Omental fat pad (tissue), 4 donors: ENCODE measurements around the gene FLNC. TPM values are rescaled to one million over a fixed set of nuclear protein-coding genes. Genes with fewer than 3 reads are reported as not detected.

Experiments
- ATAC-seq: fragments of 150-250 bp; one replicate; pipeline ENCODE4 v1.9.1; 2016; ENCODE audit warnings: mild to moderate bottlenecking, moderate library complexity; ENCODE audit not compliant: low FRiP score
- DNase-seq: peaks from one replicate; pipeline ENCODE4 v3.0.0-alpha.2; 2019; ENCODE audit warnings: low spot score
- total RNA-seq, 4 donors: library from RNA; depleted of rRNA; stranded (reverse); fragments of >200 nt; gene quantifications; one replicate each; pipeline ENCODE4 v1.1.0, GENCODE V29; 2016
- TF ChIP-seq, protein P1 (sequence below), 3 donors: fragments of 450-650 bp; IDR thresholded peaks; one replicate each; pipeline ENCODE4 v1.5.1; 2016 to 2017; ENCODE audit warnings: antibody characterized with exemption in 3 of 3, mild to moderate bottlenecking in 3 of 3, moderate library complexity in 2 of 3

Gene FLNC
- total RNA-seq, 4 donors from 2014 or later = 7.7 to 140 (median 25.5) TPM

DNA sequence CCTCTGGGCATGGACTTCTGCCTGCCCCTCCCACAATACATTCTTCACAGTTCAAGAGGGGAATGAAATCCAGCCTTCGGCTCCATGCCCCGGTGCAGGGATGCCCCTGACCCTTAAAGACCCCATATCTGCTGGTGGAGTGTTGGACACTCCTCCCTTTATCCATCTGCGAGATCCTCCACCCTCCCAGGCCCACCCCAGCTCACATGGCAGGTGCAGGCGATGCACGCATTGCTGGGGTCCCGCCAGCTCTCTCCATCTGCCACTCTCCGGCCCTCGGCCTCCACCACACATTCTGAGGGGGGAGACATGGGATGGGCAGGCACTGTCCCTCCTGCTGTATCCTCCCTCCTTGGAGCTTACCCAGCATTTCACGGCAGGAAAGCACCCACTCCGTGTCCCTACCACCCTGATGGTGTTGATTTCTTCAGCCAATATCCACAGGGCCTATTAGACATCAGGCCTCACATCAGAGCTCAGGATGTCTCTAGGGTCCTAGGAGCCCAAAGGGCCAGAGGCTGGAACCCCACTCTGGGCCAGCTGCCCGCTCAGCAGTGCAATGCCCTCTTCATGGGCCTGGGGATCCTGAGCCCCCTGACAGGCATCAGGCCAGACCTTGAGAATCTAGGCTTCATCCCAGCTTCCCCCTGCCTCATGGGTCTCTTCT, 50.7 kb downstream of the FLNC start:
- TF ChIP-seq, protein P1, sequence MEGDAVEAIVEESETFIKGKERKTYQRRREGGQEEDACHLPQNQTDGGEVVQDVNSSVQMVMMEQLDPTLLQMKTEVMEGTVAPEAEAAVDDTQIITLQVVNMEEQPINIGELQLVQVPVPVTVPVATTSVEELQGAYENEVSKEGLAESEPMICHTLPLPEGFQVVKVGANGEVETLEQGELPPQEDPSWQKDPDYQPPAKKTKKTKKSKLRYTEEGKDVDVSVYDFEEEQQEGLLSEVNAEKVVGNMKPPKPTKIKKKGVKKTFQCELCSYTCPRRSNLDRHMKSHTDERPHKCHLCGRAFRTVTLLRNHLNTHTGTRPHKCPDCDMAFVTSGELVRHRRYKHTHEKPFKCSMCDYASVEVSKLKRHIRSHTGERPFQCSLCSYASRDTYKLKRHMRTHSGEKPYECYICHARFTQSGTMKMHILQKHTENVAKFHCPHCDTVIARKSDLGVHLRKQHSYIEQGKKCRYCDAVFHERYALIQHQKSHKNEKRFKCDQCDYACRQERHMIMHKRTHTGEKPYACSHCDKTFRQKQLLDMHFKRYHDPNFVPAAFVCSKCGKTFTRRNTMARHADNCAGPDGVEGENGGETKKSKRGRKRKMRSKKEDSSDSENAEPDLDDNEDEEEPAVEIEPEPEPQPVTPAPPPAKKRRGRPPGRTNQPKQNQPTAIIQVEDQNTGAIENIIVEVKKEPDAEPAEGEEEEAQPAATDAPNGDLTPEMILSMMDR (IDR thresholded peaks at IDR 0.05) = no peak
- ATAC-seq (no peak), DNase-seq (no peak)

DNA sequence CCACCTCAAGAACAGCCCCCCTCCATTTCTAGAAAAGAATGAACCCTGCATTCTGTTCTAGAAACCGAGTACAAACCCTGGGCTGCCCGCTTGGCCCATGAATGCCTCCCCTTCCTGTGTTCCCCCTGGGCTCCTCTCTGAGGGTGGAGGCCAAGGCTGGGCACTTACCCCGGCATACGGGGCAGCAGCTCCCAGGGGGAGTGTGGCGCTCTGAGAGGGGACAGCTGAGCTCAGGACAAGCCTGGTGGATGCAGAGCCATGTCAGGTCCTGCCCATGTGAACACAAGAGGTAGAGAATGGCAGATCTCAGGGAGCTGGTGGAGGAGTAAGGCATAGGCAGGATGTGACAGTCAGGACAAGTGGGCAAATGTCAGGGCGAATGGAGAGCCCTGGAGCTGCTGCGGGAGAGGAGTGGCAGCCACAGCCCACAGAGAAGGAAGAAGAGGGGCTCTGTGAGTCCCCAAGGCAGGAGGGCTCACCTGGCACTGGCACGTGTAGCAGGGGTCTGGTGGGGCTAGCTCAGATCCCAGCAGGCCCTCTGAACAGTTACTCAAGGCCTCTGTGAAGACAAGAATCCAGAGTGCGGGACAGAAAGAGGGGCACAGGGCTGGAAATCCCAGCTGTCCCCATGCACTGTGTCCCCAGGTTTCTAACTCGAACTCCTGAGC, 51.4 kb downstream of the FLNC start:
- TF ChIP-seq, protein P1 (IDR thresholded peaks at IDR 0.05) = no peak
- DNase-seq (no peak), ATAC-seq (no peak)

DNA sequence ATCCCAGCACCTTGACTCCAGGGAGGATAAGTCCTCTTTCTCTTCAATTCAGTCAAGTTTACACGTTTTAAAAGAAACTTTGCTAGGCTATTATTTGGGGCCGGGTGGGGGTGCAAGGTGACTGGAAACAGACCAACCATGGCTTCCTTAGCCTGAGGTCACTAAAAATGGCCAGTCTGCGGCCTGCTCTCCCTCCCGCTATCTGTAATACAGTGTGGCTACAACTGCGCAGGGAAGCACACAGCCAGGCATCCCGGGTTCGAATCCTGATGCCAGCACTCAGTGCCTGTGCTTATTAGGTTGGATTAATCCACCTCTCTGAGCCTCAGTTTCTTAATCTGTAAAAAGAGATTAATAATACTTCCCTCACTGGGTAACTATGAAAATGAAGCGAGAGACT, 51.9 kb downstream of the FLNC start:
- ATAC-seq (no peak), DNase-seq (no peak)
- TF ChIP-seq, protein P1 (IDR thresholded peaks at IDR 0.05) = no peak

DNA sequence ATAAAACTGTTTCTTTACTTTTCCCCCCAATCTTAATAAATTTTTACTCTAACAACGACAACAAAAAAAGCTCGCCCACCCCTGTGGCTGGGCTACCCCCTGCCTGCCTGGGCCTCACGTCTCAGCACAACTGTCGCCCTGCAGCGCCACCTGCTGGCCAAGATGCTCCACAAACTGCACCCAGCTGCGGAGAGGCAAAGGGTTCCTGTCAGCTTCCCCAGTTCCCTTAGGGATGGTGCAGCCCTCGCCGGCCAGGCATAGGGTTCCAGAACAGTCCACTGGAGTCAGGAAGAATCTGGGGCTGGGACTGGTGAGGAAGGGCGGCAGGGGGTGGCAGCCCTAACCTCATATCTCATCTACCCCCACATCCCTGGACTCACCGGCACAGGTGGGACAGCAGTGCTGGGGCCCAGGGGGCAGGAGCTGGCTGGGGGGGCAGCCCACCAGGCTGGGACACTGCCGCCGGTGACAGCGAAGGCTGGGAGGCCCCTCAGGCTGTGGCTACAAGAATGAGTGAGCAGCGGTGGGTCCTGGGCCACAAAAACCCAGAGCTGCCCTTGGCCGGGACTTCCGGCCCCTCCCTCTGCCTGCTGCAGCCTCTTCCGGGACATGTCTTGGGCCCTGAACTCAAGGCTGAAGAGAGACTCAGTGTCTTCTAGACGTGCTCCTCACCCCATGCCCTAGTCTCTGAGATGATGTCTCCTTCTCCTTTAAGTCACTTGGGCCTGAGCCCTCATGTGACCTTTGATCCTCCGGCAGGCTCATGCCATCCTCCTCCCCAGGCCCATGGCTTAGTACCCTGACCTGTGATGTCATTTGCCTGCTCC, 53.6 kb downstream of the FLNC start:
- ATAC-seq (peak; percentile 33), DNase-seq (peak; percentile 90)

DNA sequence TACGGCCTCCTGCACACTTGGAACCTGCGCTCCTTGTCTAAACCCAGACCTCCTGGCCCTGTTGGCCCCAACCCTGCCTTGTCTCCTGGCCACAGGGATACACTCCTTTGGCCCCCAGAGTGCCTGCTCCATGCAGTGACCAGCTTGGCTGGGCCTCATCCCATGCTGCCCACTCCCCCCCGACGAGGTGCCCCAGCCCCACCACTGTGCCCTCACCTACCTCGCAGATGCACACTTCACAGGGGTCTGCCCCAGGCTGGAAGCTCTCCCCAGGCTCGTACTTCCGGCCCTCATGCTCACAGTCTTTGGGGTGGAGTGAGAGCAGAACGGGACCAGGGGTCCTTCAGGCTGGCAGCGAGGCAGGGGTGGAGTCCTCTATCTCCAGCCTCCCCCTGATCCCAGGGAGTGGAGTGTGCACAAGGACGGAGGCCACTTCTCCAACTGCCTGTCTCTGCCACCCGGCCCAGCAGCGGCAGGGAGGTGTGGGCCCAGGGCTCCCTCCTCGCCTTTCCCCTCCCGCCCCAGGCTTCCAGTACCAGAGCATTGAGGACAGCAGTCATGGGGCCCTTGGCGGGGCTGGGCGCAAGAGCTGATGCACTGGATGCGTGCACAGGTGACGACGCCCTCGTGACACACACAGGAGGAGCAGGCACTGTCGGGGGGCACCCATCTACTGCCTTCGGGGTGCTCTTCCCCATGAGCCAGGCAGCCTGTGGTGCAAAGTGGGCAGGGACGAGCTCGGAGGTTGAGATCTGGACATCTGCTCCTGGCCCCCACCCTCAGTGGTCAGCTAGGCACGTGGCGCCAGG, 54.6 kb downstream of the FLNC start:
- no peak for DNase-seq
- no peak for ATAC-seq
- TF ChIP-seq, protein P1 (IDR thresholded peaks at IDR 0.05) = no peak

More for the DNA sequence above, 53.6 kb downstream of the FLNC start:
- TF ChIP-seq, protein P1 (IDR thresholded peaks at IDR 0.05) = peak in 1 of 3 donors; percentile 79

DNA sequence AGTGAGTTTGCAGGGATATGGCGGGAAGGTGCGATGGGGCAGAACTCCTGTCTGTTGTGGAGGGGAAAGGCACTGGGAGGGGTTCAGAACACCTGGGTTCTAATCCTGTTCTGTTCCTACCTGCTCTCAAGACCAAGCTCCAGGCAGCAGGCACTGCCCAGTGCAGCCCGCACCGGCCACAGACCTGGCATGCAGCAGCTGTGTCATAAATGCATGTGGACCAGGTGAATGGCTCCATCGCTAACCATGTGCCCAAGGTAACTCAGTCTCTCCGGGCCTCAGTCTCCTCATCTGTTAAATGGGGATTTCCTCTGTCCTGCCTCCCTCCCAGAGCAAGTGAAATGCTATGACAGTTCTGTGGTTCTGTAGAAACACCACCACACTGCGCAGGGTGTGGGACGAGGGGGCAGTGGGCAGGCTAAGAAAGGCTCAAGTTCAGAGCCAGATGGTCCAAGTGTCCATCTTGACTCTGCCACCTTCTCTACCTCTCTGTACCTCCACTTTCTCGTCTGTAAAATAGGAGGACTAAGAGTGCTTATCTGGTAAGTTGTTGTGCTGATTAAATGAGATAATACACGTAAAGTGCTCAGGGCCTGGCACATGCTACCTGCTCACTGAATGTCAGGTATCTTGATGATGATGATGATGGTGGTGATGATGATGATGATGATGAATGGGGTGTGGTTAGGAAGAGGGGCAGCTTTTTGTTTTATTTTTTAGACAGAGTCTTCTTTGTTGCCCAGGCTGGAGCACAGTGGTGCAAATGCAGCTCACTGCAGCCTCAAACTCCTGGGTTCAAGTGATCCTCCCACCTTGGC, 55.4 kb downstream of the FLNC start:
- DNase-seq = no peak
- ATAC-seq = no peak
- TF ChIP-seq, protein P1 (IDR thresholded peaks at IDR 0.05) = no peak
